ENCODE results near the gene CAPN8.
"Not testable (repeated sequence)": the region's sequence is repeated elsewhere in the genome, so short reads cannot be mapped to it uniquely, and the experiment has no call there.

CAPN8 gene

GRCh38 chr1:223520200-223520599, 145.3 kb downstream of the CAPN8 start:
- no peak for DNase-seq

- no peak for DNase-seq
These were observed 146.4 kb downstream of the CAPN8 start for GRCh38 chr1:223519116-223519515.

GRCh38 chr1:223518553-223518952, 146.9 kb downstream of the CAPN8 start:
- DNase-seq: not testable (repeated sequence)

GRCh38 chr1:223515926-223516325, 149.6 kb downstream of the CAPN8 start:
- DNase-seq: no peak

- no peak for DNase-seq
These were observed 150.1 kb downstream of the CAPN8 start for GRCh38 chr1:223515421-223515820.

- DNase-seq: no peak
These were observed 150.9 kb downstream of the CAPN8 start for GRCh38 chr1:223514644-223515043.

GRCh38 chr1:223513309-223513708, 152.2 kb downstream of the CAPN8 start:
- DNase-seq: no peak

GRCh38 chr1:223512057-223512456, 153.4 kb downstream of the CAPN8 start:
- no peak for DNase-seq

- DNase-seq: no peak
These were observed 156.7 kb downstream of the CAPN8 start for GRCh38 chr1:223508796-223509195.

- DNase-seq: peak; percentile 80
These were observed 160.8 kb downstream of the CAPN8 start for GRCh38 chr1:223504741-223505140.

- no peak for DNase-seq
These were observed 162.2 kb downstream of the CAPN8 start for GRCh38 chr1:223503348-223503747.

- DNase-seq: no peak
These were observed 164.7 kb downstream of the CAPN8 start for GRCh38 chr1:223500560-223501425.

GRCh38 chr1:223496883-223497282, 168.6 kb downstream of the CAPN8 start:
- no peak for DNase-seq

GRCh38 chr1:223494926-223495645, 170.4 kb downstream of the CAPN8 start:
- no peak for DNase-seq

- DNase-seq: no peak
These were observed 173.5 kb downstream of the CAPN8 start for GRCh38 chr1:223492044-223492443.

All from NCI-H1436 (cell line).